ENCODE data around the gene CDYL2.
A peak's percentile ranks its signal among the peaks of the same experiment; 100 is the strongest.

CDYL2 gene

GRCh38 chr16:80752541-80752940, 51.9 kb downstream of the CDYL2 start:
- H3K4me3 ChIP-seq (ENCODE audit: low read length) = no peak overlapping the region
- no peak for TF ChIP-seq CTCF (IDR thresholded peaks at IDR 0.05; ENCODE audit: insufficient read depth, low read depth, low read length, missing control alignments)
- DNase-seq (ENCODE audit: low read depth) = no peak

- H3K4me3 ChIP-seq (ENCODE audit: low read length) = no peak overlapping the region
- no peak for DNase-seq (ENCODE audit: low read depth)
- no peak for TF ChIP-seq CTCF (IDR thresholded peaks at IDR 0.05; ENCODE audit: insufficient read depth, low read depth, low read length, missing control alignments)
Observed at GRCh38 chr16:80751167-80751566, 53.2 kb downstream of the CDYL2 start.

- no peak for DNase-seq (ENCODE audit: low read depth)
- no peak overlapping the region for H3K4me3 ChIP-seq (ENCODE audit: low read length)
Observed at GRCh38 chr16:80746231-80746630, 58.2 kb downstream of the CDYL2 start.

GRCh38 chr16:80744856-80745255, 59.5 kb downstream of the CDYL2 start:
- no peak overlapping the region for H3K4me3 ChIP-seq (ENCODE audit: low read length)
- DNase-seq (ENCODE audit: low read depth) = no peak
- TF ChIP-seq CTCF (IDR thresholded peaks at IDR 0.05; ENCODE audit: insufficient read depth, low read depth, low read length, missing control alignments) = no peak

More at GRCh38 chr16:80746231-80746630, 58.2 kb downstream of the CDYL2 start:
- TF ChIP-seq CTCF (IDR thresholded peaks at IDR 0.05; ENCODE audit: insufficient read depth, low read depth, low read length, missing control alignments) = no peak

GRCh38 chr16:80743772-80744171, 60.6 kb downstream of the CDYL2 start:
- TF ChIP-seq CTCF (IDR thresholded peaks at IDR 0.05; ENCODE audit: insufficient read depth, low read depth, low read length, missing control alignments) = no peak
- DNase-seq (ENCODE audit: low read depth) = no peak
- H3K4me3 ChIP-seq (ENCODE audit: low read length) = no peak overlapping the region

- no peak for TF ChIP-seq CTCF (IDR thresholded peaks at IDR 0.05; ENCODE audit: insufficient read depth, low read depth, low read length, missing control alignments)
- no peak overlapping the region for H3K4me3 ChIP-seq (ENCODE audit: low read length)
- peak; percentile 13 for DNase-seq (ENCODE audit: low read depth)
Observed at GRCh38 chr16:80743273-80743672, 61.1 kb downstream of the CDYL2 start.

- TF ChIP-seq CTCF (IDR thresholded peaks at IDR 0.05; ENCODE audit: insufficient read depth, low read depth, low read length, missing control alignments) = no peak
- DNase-seq (ENCODE audit: low read depth) = no peak
- no peak overlapping the region for H3K4me3 ChIP-seq (ENCODE audit: low read length)
Observed at GRCh38 chr16:80742331-80742730, 62.1 kb downstream of the CDYL2 start.
